Measurements from ENCODE around the gene HIF3A. TPM values are rescaled to one million over a fixed set of nuclear protein-coding genes. Genes with fewer than 3 reads are reported as not detected.

Gene HIF3A
- polyA plus RNA-seq, 1 donor = 58.2 TPM

DNA sequence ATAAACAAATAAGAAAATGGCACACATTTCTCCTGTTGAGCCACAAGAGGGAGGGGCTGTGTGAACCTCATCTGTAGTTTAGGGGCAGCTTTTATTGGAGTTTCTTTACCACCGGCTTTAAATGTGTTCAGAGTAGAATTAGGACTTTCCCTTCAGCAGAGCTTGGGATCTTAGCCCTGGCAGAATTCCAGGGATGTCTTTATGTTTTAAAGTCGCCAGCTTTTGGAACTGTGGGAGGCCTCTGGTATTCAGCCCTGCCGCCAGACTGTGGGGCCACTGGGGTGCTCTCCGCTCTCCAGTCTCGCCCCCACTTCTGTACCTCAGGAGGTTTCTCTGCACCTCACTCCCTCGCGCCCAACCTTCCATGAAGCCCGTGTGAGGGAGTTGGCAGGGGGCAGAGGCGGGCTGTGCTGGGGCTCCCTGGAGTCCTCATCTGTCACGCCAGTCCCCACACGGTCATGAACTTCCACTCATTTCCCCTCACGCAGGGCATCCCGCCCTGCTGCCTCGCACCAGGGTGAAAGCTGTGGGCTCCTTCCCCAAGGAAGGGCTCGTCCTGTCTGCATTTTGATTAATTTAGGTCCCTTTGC is 85.0 kb downstream of the HIF3A start:
- no peak for DNase-seq

DNA sequence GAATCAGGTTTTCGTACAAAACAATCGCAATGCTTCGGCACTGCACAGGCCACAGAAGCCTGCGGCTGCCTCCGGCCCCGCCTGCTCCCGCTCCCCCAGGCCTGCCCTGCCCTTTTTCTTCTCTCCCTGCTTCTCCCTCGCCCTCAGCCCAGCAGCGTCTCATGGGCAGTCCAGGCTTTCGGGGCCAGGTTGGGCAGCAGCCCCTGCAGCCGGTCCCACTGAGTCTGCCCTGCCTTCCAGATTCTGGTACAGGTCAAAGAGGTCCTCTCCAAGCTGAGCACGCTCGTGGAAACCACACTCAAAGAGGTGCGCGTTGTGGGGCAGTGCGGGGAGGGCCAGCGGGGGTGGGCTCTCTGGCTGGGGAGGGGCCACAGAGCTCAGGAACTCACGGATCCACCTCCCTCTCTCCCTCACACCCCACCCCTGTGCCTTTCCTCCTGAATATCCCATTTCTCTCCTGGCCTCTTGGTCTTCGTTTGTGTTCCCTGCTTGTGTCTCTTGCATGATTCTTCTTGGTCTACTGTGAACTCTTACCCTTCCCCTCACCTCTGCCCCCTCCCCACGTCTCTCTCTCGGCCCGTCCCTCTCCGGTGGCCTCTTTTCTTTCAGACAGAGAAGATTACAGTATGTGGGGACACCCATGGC is 86.5 kb downstream of the HIF3A start:
- DNase-seq = no peak

GRCh38 chr19:46383846-46384245 is 87.0 kb downstream of the HIF3A start:
- DNase-seq = no peak

- no peak for DNase-seq
These were observed 87.6 kb downstream of the HIF3A start for GRCh38 chr19:46384396-46384795.

GRCh38 chr19:46385636-46386035 is 88.8 kb downstream of the HIF3A start:
- no peak for DNase-seq

GRCh38 chr19:46386151-46386550 is 89.3 kb downstream of the HIF3A start:
- no peak for DNase-seq

DNA sequence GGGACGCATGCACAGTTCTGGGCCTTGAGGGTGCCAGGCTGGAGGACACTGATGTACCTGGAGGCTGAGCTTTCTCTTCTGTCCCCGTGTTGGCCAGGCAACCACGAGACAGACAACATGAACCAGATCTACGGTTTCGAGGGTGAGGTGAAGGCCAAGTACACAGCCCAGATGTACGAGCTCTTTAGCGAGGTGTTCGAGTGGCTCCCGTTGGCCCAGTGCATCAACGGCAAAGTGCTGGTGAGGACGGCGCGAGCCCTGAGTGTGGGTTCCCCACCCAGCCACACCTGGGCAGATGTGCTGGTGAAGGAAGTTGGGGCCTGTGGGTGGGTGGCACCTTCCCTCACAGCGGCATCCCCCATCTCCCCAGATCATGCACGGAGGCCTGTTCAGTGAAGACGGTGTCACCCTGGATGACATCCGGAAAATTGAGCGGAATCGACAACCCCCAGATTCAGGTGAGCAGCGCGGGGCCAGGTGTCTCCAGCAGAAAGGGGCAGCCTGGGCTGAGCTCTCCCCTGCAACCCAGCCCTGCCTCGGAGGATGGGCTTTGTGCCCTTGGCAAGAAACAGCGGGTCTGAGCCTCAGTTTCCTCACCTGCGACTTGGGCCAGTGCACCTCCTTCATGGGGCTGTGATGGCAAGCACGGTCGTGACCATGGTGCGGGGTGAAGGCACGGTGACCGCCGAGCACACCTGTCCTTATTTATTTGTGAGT is 90.3 kb downstream of the HIF3A start:
- DNase-seq = no peak

DNA sequence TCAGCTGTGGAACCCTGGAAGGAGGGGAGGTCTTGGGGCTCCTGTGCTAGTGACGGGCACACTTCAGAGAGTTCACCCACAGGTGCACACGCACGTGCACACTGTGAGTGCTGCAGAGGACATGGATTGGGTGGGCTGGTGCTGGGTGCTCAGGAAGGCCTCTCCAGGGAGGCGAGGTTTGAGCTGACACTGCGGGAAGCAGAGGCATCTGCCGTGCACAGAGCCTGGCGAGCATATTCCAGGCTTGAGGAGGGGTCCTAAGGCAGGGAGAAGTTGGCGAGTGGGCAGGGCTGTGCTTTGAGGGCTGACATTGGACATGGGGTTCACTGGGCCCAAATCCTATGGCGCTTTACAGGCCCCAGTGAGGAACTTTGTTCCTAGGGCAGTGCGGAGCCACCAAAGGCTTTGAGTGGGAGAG is 90.9 kb downstream of the HIF3A start:
- DNase-seq = no peak

DNA sequence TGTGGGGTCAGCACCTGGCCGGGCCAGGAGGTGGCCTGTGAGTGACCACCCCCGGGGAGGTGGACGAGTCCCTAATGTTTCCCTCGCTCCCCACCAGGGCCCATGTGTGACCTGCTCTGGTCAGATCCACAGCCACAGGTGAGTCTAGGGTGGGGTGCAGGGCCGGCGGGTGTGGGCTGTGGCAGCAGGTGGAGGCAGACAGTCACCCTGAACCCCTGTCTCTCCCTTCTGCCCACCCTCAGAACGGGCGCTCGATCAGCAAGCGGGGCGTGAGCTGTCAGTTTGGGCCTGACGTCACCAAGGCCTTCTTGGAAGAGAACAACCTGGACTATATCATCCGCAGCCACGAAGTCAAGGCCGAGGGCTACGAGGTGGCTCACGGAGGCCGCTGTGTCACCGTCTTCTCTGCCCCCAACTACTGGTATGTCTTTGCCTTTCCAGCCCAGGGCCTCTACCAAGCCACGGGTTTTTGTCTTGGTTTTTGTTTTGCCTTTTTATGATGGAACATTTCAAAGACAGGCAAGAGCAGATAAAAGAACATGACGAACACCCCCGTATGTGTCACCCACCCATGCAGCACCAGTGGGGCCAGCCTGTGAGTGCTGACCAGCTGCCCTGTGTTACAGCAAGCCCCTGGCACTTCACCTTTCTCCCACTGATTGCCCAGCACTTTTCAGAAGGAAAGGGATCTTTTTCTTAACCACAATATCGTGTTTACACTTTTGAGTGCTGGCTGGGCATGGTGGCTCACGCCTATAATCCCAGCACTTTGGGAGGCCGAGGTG is 91.7 kb downstream of the HIF3A start:
- no peak for DNase-seq

- DNase-seq = no peak
These were observed 93.4 kb downstream of the HIF3A start for GRCh38 chr19:46390121-46390858.

GRCh38 chr19:46390866-46391265 is 94.0 kb downstream of the HIF3A start:
- no peak for DNase-seq

- no peak for DNase-seq
These were observed 94.7 kb downstream of the HIF3A start for GRCh38 chr19:46391296-46392251.

GRCh38 chr19:46392252-46392801 is 95.5 kb downstream of the HIF3A start:
- DNase-seq = no peak

GRCh38 chr19:46392837-46393236 is 96.0 kb downstream of the HIF3A start:
- DNase-seq = no peak

Other genes with a start within 250 kb of the HIF3A start
- not detected for gene IGFL3, start 172.4 kb upstream of the HIF3A start, polyA plus RNA-seq (ENCODE audit: insufficient read length)
- gene IGFL2, start 148.8 kb upstream of the HIF3A start, polyA plus RNA-seq (ENCODE audit: insufficient read length) = not detected
- gene IGFL1, start 67.3 kb upstream of the HIF3A start, polyA plus RNA-seq (ENCODE audit: insufficient read length) = not detected
- 130 TPM for gene PPP5C, start 50.0 kb downstream of the HIF3A start, polyA plus RNA-seq (ENCODE audit: insufficient read length)
- 45.2 TPM for gene CCDC8, start 116.5 kb downstream of the HIF3A start, polyA plus RNA-seq (ENCODE audit: insufficient read length)
- gene PNMA8C, start 131.9 kb downstream of the HIF3A start, polyA plus RNA-seq (ENCODE audit: insufficient read length) = 0.70 TPM
- gene PNMA8A, start 174.5 kb downstream of the HIF3A start, polyA plus RNA-seq (ENCODE audit: insufficient read length) = 46.5 TPM
- gene PNMA8B, start 198.8 kb downstream of the HIF3A start, polyA plus RNA-seq (ENCODE audit: insufficient read length) = 2.9 TPM

All from left kidney (tissue), 2 donors.